ENCODE results near the gene TMEM72. TPM values are rescaled to one million over a fixed set of nuclear protein-coding genes. Genes with fewer than 3 reads are reported as not detected.
A peak's percentile ranks its signal among the peaks of the same experiment; 100 is the strongest.

The TMEM72 gene
- total and polyA plus RNA-seq, 2 donors (not counting 1 experiment from before 2014, with no cell fraction given) = not detected

DNA sequence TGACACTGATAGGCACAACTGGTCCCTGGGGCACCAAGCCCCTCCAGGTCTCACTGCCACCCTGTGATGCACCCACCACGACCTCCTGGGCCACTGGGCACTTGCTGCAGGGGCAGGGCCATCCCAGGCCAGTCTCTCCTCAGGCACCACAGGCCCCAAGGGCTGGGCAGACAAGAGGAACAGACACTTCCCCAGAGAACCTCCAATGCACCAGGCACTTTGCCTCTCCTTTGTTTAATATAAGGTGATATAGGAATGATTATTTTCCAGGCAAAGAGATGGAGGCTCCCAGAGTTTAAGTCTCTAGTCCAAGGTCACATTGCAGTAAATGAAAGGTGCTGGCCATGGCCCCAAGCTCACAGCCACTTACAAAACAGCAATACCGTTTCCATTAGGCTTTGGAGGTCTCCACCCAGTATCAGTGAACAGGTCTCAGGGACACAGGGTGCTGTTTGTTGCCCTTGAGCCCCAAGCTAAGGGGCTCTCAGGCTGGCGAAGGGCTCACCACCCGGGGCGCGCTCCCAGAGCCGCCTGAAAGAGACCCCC, 63.0 kb downstream of the TMEM72 start:
- Mint-ChIP-seq H3K27me3 (no peaks in the 10 kb centered on the region), H3K4me1 (peaks cover 27% of the 10 kb centered on the region), H3K4me3 (peak overlapping the region; percentile 86), H3K9me3 (ENCODE audit: insufficient read depth) (no peaks in the 10 kb centered on the region), H3K27ac (peak overlapping the region; percentile 73)
- Histone ChIP-seq H3K9me3 (ENCODE audit: control extremely low read depth in 1 of 3, control insufficient read depth in 2 of 3, insufficient read depth in 1 of 3, low read length in 2 of 3) (no peaks in the 10 kb centered on the region), H3K79me2 (ENCODE audit: control insufficient read depth, insufficient read depth, low read length) (no peaks in the 10 kb centered on the region), H3K9ac (ENCODE audit: low read length) (peak overlapping the region; percentile 73), H3K4me2 (replicated peaks; ENCODE audit: low read depth, low read length, poor library complexity, severe bottlenecking) (peak overlapping the region; percentile 94), H4K20me1 (ENCODE audit: control insufficient read depth, insufficient read depth, low read length, poor library complexity, severe bottlenecking) (no peaks in the 10 kb centered on the region), H2AFZ (ENCODE audit: insufficient read depth, low read depth, low read length, poor library complexity, severe bottlenecking) (peak overlapping the region; percentile 95), H3K27ac (ENCODE audit: low read length in 2 of 2) (no peak overlapping the region), H3K36me3 (replicated peaks in 1 of 2; ENCODE audit: control extremely low read depth in 1 of 2, control insufficient read depth in 1 of 2, extremely low read depth in 1 of 2, insufficient read depth in 2 of 2, low read length in 1 of 2) (no peaks in the 10 kb centered on the region), H3K27me3 (replicated peaks in 1 of 4; ENCODE audit: control extremely low read depth in 1 of 4, control insufficient read depth in 3 of 4, insufficient read depth in 4 of 4, low read length in 3 of 4) (peaks cover 0 to 9% (median 0%) of the 10 kb centered on the region in 4 experiments), H3K4me3 (ENCODE audit: control extremely low read depth in 1 of 5, extremely low read depth in 1 of 5, insufficient read depth in 1 of 5, low read depth in 2 of 5, low read length in 4 of 5) (peak overlapping the region in 4 of 5 experiments; percentile 49 to 70 (median 54)), H3K4me1 (ENCODE audit: control insufficient read depth in 2 of 2, insufficient read depth in 2 of 2, low read length in 2 of 2) (peaks cover 20 to 37% of the 10 kb centered on the region in 2 donors)
- TF ChIP-seq EZH2 (IDR thresholded peaks at IDR 0.05; ENCODE audit: borderline replicate concordance, insufficient read depth, low read depth, low read length, poor library complexity, severe bottlenecking) = no peak
- TF ChIP-seq, protein P1, sequence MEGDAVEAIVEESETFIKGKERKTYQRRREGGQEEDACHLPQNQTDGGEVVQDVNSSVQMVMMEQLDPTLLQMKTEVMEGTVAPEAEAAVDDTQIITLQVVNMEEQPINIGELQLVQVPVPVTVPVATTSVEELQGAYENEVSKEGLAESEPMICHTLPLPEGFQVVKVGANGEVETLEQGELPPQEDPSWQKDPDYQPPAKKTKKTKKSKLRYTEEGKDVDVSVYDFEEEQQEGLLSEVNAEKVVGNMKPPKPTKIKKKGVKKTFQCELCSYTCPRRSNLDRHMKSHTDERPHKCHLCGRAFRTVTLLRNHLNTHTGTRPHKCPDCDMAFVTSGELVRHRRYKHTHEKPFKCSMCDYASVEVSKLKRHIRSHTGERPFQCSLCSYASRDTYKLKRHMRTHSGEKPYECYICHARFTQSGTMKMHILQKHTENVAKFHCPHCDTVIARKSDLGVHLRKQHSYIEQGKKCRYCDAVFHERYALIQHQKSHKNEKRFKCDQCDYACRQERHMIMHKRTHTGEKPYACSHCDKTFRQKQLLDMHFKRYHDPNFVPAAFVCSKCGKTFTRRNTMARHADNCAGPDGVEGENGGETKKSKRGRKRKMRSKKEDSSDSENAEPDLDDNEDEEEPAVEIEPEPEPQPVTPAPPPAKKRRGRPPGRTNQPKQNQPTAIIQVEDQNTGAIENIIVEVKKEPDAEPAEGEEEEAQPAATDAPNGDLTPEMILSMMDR (IDR thresholded peaks at IDR 0.05) = no peak
- intact Hi-C loops (cut with micrococcal nuclease) = loop anchor here (2.0 to 5.0 kb wide), 2 partner anchors 97 to 1301 kb away; no protein-coding TSS in a partner anchor
- peak; percentile 29 for DNase-seq
- ChIA-PET POLR2A (no interaction called here), CTCF (interaction anchor here (0.7 to 2.7 kb wide), 3 partner anchors 10 to 77 kb away, joined by 3 to 55 read pairs (median 24); no protein-coding TSS in a partner anchor)
- ATAC-seq (ENCODE audit: low read depth) = no peak
- WGBS (ENCODE audit: insufficient coverage) = 28% methylated on average over 3 of the region's 7 CpGs

Data from B cell (primary cell).